ENCODE data around the gene RPS15. TPM values are rescaled to one million over a fixed set of nuclear protein-coding genes. Genes with fewer than 3 reads are reported as not detected.

Gene RPS15
- total and polyA plus RNA-seq, 9 of the 15 experiments (the other 6 are each of a cell fraction or from before 2014, with no cell fraction given) = 605 to 2,791 (median 957) TPM

GRCh38 chr19:1455002-1455335, 16.8 kb downstream of the RPS15 start:
- FAIRE-seq (no peak), DNase-seq (ENCODE audit: extremely low read depth in 1 of 4, low spot score in 3 of 4) (peak in 1 of 4 experiments; percentile 64), ATAC-seq (peak; percentile 5)
- no peaks in the 10 kb centered on the region for H3K79me2 ChIP-seq (ENCODE audit: control insufficient read depth, insufficient read depth, low read length)
- intact Hi-C loops (cut with micrococcal nuclease) = loop anchor here (5.0 kb wide), 1 partner anchor 57 kb away; the partner anchor contains the start of gene ADAMTSL5
- in situ Hi-C loops (cut with MboI) = loop anchor here (5.0 kb wide), 1 partner anchor 52 kb away; no protein-coding TSS in a partner anchor
- H3K9ac ChIP-seq (ENCODE audit: insufficient read depth in 1 of 2, low read depth in 2 of 2, low read length in 2 of 2) = peak overlapping the region in 1 of 2 experiments; percentile 82; a peak in 2 of 4 replicates
- H3K9me1 ChIP-seq (ENCODE audit: control insufficient read depth, insufficient read depth, low read length) = peaks cover 7% of the 10 kb centered on the region
- peak overlapping the region; percentile 92 for H2AFZ ChIP-seq (ENCODE audit: low read depth, low read length)
- H3K4me1 ChIP-seq (replicated peaks in 1 of 2; ENCODE audit: control insufficient read depth in 2 of 2, insufficient read depth in 2 of 2, low read length in 2 of 2) = peaks cover 5 to 72% of the 10 kb centered on the region in 2 experiments; a peak in 4 of 5 replicates
- no TSS peak for BruUV-seq (replicated peaks)
- H3K4me2 ChIP-seq (ENCODE audit: insufficient read depth, low read length) = peak overlapping the region; percentile 84
- no peak overlapping the region for H3K27ac ChIP-seq (ENCODE audit: extremely low read depth, low read depth, low read length)
- 0 out of 3 replicates have a peak, but pooled peaks cover under 1% of the 10 kb centered on the region for H3K36me3 ChIP-seq (ENCODE audit: control insufficient read depth, insufficient read depth, low read length)
- ChIA-PET CTCF (ENCODE audit: low intra/inter-chr PET ratio) (no interaction called here), POLR2A (interaction anchor here (0.6 to 3.1 kb wide), 10 partner anchors 8 to 327 kb away, joined by 3 to 10 read pairs (median 6); no protein-coding TSS in a partner anchor)
- H3K9me3 ChIP-seq (replicated peaks; ENCODE audit: control insufficient read depth, insufficient read depth, low read depth, low read length) = no peaks in the 10 kb centered on the region
- peaks cover 22% of the 10 kb centered on the region for H4K20me1 ChIP-seq (replicated peaks; ENCODE audit: control insufficient read depth, insufficient read depth, low read length)
- H3K4me3 ChIP-seq = peak overlapping the region; percentile 39
- WGBS (ENCODE audit: insufficient coverage, low coverage, missing lambda C conversion rate) = 2% methylated on average over 15 of the region's 22 CpGs
- H3K27me3 ChIP-seq (ENCODE audit: control insufficient read depth in 2 of 2, insufficient read depth in 2 of 2, low read length in 2 of 2) = peaks cover 0 to 12% of the 10 kb centered on the region in 2 experiments; a peak in 1 of 5 replicates
- TF ChIP-seq ZNF778 (CRISPR knock-in tag; IDR thresholded peaks at IDR 0.05) (no peak), ZNF780A (CRISPR knock-in tag; IDR thresholded peaks at IDR 0.05) (no peak), GATAD2A (IDR thresholded peaks at IDR 0.05) (0 out of 2 replicates have a peak, but pooled peaks have one; percentile 49), SNRNP70 (optimal IDR thresholded peaks at IDR 0.05; ENCODE audit: low read depth, low read length) (no peak), DEAF1 (CRISPR knock-in tag; IDR thresholded peaks at IDR 0.05) (no peak), E2F6 (IDR thresholded peaks at IDR 0.05; ENCODE audit: borderline replicate concordance in 1 of 2, extremely low read depth in 1 of 2, insufficient read depth in 1 of 2, insufficient read length in 1 of 2, low read depth in 1 of 2, low read length in 1 of 2, poor library complexity in 1 of 2, severe bottlenecking in 1 of 2) (peak in 1 of 2 experiments; percentile 57), SRSF3 (IDR thresholded peaks at IDR 0.05; ENCODE audit: insufficient read depth, low read length) (no peak), MAX (CRISPR knock-in tag; IDR thresholded peaks at IDR 0.05) (peak; percentile 71; the same call in 1 of the 2 replicates), HSF4 (CRISPR knock-in tag; IDR thresholded peaks at IDR 0.05; ENCODE audit: borderline replicate concordance) (no peak), NR4A1 (CRISPR knock-in tag; IDR thresholded peaks at IDR 0.05) (no peak), NR4A1 (tag; IDR thresholded peaks at IDR 0.05) (no peak), FIP1L1 (IDR thresholded peaks at IDR 0.05; ENCODE audit: low read depth, low read length, poor library complexity, severe bottlenecking) (peak; percentile 82), RB1 (IDR thresholded peaks at IDR 0.05; ENCODE audit: low read depth) (no peak), MNT (conservative IDR thresholded peaks at IDR 0.05) (peak in 1 of 2 experiments; percentile 35; a peak in 1 of 4 replicates), L3MBTL2 (IDR thresholded peaks at IDR 0.05) (peak; percentile 59)

Measured in K562 (cell line).